ENCODE measurements around the gene DHX35. TPM values are rescaled to one million over a fixed set of nuclear protein-coding genes. Genes with fewer than 3 reads are reported as not detected.

The DHX35 gene
- polyA plus RNA-seq, 1 donor from 2014 or later: 21.3 TPM

- Histone ChIP-seq H3K4me3 (ENCODE audit: low read length) (no peak overlapping the region), H4K20me1 (ENCODE audit: insufficient read depth) (no peaks in the 10 kb centered on the region), H3K9me3 (ENCODE audit: low read length) (no peaks in the 10 kb centered on the region), H3K4me2 (ENCODE audit: low read length) (no peak overlapping the region), H3K27me3 (ENCODE audit: insufficient read depth, low read depth, low read length) (peaks cover 4% of the 10 kb centered on the region), H3K27ac (ENCODE audit: low read length) (no peak overlapping the region), H3K9me2 (ENCODE audit: insufficient read depth, low read length) (no peaks in the 10 kb centered on the region), H3K9ac (ENCODE audit: low read length) (no peak overlapping the region), H3F3A (ENCODE audit: insufficient read depth, low read length, poor library complexity, severe bottlenecking) (no peaks in the 10 kb centered on the region), H3K36me3 (ENCODE audit: insufficient read depth, low read length) (no peaks in the 10 kb centered on the region), H3K79me2 (replicated peaks; ENCODE audit: insufficient read depth, low read length) (no peaks in the 10 kb centered on the region), H2AFZ (ENCODE audit: low read depth, low read length) (no peak overlapping the region)
- TF ChIP-seq EP300 (conservative IDR thresholded peaks at IDR 0.05; ENCODE audit: poor library complexity, severe bottlenecking) (no peak), MXI1 (conservative IDR thresholded peaks at IDR 0.05; ENCODE audit: poor library complexity, severe bottlenecking) (no peak), RAD21 (conservative IDR thresholded peaks at IDR 0.05) (peak; percentile 64), SMC3 (conservative IDR thresholded peaks at IDR 0.05; ENCODE audit: poor library complexity) (peak; percentile 59), CTCF (IDR thresholded peaks at IDR 0.05; ENCODE audit: poor library complexity, severe bottlenecking) (peak; percentile 76), EZH2 (IDR thresholded peaks at IDR 0.05; ENCODE audit: borderline replicate concordance, insufficient read depth, low read length, poor library complexity, severe bottlenecking) (no peak)
Observed at GRCh38 chr20:39048000-39048696, 86.0 kb downstream of the DHX35 start.

DNA sequence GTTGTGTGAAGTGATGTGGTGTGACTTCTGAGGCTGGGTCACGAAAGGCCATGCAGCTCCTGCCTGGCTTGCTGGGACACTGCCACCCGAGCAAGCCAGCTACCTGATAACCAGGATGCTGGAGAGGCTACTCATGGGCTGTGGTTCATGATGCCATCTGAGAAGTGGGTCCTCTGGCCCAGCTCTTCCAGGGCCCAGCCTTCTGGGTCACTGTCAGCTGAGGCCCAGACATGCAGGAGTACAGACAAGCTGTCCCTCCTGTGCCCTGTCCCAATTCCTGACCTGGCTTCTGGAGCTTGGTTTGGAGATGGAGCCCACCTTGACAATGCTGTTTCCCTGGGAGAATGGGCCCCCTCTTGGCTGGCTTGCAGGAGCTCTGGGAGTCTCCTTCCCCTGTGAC, 87.0 kb downstream of the DHX35 start:
- no peak overlapping the region for H2AFZ ChIP-seq (ENCODE audit: low read depth, low read length)
- H3K9ac ChIP-seq (ENCODE audit: low read length): no peak overlapping the region
- H3K4me2 ChIP-seq (ENCODE audit: low read length): no peak overlapping the region
- H3K79me2 ChIP-seq (replicated peaks; ENCODE audit: insufficient read depth, low read length): no peaks in the 10 kb centered on the region
- no peaks in the 10 kb centered on the region for H3K36me3 ChIP-seq (ENCODE audit: insufficient read depth, low read length)
- peak overlapping the region; percentile 80 for H3K4me3 ChIP-seq (ENCODE audit: low read length)
- no peaks in the 10 kb centered on the region for H3K9me3 ChIP-seq (ENCODE audit: low read length)
- H3K27ac ChIP-seq (ENCODE audit: low read length): no peak overlapping the region
- H3F3A ChIP-seq (ENCODE audit: insufficient read depth, low read length, poor library complexity, severe bottlenecking): no peaks in the 10 kb centered on the region
- H3K9me2 ChIP-seq (ENCODE audit: insufficient read depth, low read length): no peaks in the 10 kb centered on the region
- no peaks in the 10 kb centered on the region for H4K20me1 ChIP-seq (ENCODE audit: insufficient read depth)
- TF ChIP-seq, protein P1, sequence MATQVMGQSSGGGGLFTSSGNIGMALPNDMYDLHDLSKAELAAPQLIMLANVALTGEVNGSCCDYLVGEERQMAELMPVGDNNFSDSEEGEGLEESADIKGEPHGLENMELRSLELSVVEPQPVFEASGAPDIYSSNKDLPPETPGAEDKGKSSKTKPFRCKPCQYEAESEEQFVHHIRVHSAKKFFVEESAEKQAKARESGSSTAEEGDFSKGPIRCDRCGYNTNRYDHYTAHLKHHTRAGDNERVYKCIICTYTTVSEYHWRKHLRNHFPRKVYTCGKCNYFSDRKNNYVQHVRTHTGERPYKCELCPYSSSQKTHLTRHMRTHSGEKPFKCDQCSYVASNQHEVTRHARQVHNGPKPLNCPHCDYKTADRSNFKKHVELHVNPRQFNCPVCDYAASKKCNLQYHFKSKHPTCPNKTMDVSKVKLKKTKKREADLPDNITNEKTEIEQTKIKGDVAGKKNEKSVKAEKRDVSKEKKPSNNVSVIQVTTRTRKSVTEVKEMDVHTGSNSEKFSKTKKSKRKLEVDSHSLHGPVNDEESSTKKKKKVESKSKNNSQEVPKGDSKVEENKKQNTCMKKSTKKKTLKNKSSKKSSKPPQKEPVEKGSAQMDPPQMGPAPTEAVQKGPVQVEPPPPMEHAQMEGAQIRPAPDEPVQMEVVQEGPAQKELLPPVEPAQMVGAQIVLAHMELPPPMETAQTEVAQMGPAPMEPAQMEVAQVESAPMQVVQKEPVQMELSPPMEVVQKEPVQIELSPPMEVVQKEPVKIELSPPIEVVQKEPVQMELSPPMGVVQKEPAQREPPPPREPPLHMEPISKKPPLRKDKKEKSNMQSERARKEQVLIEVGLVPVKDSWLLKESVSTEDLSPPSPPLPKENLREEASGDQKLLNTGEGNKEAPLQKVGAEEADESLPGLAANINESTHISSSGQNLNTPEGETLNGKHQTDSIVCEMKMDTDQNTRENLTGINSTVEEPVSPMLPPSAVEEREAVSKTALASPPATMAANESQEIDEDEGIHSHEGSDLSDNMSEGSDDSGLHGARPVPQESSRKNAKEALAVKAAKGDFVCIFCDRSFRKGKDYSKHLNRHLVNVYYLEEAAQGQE (IDR thresholded peaks at IDR 0.05; ENCODE audit: borderline replicate concordance): no peak
- TF ChIP-seq POLR2AphosphoS5 (IDR thresholded peaks at IDR 0.05) (no peak), CTCF (IDR thresholded peaks at IDR 0.05; ENCODE audit: poor library complexity, severe bottlenecking) (no peak), RAD21 (conservative IDR thresholded peaks at IDR 0.05) (no peak), EP300 (conservative IDR thresholded peaks at IDR 0.05; ENCODE audit: poor library complexity, severe bottlenecking) (no peak), SMC3 (conservative IDR thresholded peaks at IDR 0.05; ENCODE audit: poor library complexity) (no peak), TAF1 (IDR thresholded peaks at IDR 0.05; ENCODE audit: low read depth) (no peak), EZH2 (IDR thresholded peaks at IDR 0.05; ENCODE audit: borderline replicate concordance, insufficient read depth, low read length, poor library complexity, severe bottlenecking) (no peak), MXI1 (conservative IDR thresholded peaks at IDR 0.05; ENCODE audit: poor library complexity, severe bottlenecking) (no peak)
- H3K27me3 ChIP-seq (ENCODE audit: insufficient read depth, low read depth, low read length): peaks cover 4% of the 10 kb centered on the region

Data from neural cell (in vitro differentiated cells).